ENCODE measurements around the gene INTS12.

INTS12 gene

DNA sequence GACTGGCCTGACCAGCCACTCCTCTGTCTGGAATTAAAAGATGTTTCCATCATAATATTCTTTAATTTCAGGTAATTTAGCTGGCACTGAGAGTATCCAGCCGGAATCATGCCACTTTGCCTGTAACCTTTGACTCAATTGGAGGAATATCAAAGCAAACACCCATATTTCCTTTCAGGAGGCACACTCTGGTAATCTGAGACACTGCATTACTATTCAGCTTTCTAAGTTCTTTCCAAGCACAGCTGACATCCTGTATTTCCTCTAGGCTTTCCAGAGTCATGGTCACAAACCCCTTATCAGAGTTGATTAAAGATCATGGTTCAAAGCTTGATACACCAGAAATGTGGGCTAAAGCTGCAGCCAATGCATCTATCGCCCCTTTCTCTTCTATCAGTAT is 29.3 kb downstream of the INTS12 start:
- no peak for DNase-seq

DNA sequence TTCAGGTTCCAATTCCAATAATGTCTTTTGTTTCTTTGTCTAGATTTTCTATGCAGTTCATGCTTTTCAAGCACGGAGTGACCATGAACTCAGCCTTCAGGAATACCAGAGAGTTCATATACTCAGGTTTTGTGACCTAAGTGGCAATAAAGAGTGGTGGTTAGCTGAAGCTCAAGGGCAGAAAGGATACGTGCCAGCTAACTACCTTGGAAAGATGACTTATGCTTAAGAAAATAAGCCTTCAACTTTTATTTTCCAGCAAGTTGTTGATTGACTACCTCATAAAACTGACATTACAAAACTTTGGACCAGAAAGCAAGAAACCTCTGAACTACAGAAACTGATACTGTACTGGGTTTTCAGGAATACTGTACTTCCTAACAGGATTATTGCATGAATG is 30.8 kb downstream of the INTS12 start:
- no peak for DNase-seq

DNA sequence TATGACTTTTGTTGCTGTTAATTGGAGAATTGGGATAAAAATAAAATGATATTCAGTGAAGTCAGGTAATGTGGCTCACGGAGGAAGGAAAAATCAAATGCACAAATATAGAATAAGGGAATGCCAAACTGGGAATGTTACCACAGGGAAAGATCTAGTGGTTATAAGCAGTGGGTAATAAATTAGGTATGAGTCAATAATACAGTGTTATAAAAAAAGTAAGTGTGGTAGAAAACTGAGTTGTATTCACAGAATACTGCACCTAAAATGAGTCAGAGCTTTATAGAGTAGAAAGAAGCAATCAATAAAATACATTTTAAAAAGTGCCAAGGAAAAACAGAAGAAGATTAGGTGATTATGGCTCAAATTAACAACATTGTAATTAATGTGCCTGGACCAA is 34.5 kb downstream of the INTS12 start:
- DNase-seq = no peak

DNA sequence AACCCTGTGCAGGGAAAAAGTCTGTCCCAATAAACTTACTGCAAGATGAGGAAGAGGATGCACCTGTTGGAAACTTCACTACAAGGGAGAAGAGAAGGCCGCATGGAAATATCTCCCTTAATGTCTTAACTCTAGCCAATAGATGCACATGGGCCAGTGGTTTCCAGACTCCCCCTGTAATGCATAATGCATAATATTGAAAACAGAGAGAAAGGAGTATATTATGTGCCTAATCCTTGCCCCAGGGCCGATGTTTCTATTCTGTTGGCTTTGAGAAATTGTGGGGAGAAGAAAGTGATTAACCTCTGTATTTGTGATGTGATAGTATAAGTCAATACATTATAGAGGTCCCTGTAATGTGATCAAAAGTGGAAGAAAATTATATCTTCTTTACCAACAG is 37.2 kb downstream of the INTS12 start:
- no peak for DNase-seq

- DNase-seq = no peak
These were observed 37.8 kb downstream of the INTS12 start for GRCh38 chr4:105670684-105671083.

- no peak for DNase-seq
These were observed 41.8 kb downstream of the INTS12 start for GRCh38 chr4:105666693-105667092.

- no peak for DNase-seq
These were observed 45.4 kb downstream of the INTS12 start for GRCh38 chr4:105662935-105663675.

DNA sequence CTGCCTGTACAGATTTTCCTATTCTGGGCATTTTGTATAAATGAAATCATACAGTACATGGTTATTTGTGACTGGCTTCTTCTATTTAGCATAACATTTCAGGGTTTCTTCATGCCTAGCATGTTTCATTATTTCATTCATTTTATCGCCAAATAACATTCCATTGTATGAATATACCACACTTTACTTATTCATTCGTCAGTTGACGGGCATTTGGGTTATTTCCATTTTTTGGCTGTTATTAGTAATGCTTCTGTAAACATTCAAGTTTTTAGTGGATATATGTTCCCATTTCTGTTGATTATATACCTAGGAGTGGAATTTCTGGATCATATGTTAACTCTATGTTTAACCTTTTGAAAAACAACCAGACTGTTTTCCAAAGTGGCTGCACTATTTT is 47.5 kb downstream of the INTS12 start:
- DNase-seq = no peak

- no peak for DNase-seq
These were observed 49.3 kb downstream of the INTS12 start for GRCh38 chr4:105659190-105659589.

- DNase-seq = no peak
These were observed 51.2 kb downstream of the INTS12 start for GRCh38 chr4:105657117-105657765.

DNA sequence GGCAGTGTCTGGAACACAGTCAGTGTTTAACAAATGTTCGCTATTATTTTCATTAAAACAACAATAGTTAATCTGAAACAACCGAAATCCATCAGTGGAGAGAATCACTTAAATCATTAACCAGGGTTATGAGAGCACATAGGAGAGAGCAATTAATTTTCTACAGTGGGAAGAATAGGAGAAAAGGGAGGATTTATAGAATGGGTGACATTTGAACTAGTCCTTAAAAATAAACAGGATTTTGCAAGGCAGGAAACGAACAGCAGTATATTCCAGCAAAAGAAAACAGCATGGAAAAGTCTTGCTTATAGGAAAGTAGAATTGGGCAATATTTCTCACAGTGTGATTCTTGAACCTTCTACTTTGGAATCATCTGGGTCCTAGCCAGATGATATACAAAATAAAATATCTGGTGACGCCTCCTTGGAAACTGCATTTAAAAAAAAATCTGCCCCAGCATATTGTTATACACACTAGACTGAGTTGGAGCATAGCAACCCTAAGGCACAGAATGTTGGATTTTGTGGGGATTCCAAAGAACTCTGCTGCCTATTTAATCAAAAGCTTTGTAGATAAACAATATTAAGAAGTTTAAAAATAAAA is 56.1 kb downstream of the INTS12 start:
- no peak for DNase-seq

DNA sequence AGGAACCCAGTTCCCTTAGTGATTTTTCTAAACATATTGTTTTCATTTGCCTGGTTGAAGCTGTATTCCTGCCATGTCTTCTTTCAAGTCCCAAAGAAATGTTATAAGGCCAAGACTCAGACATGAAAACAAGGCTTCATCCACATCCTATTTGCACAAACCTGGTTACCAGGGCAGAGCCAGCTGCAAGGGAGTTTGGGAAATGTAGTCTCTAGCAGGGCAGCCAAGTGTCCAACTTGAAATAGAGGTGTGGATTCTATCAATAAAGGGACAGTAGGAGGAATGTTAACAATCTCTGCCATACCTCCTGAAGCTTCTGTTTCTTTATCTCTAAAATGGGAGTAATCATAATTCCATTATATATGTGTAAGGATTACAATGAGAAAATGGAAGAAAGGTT is 56.6 kb downstream of the INTS12 start:
- no peak for DNase-seq

DNA sequence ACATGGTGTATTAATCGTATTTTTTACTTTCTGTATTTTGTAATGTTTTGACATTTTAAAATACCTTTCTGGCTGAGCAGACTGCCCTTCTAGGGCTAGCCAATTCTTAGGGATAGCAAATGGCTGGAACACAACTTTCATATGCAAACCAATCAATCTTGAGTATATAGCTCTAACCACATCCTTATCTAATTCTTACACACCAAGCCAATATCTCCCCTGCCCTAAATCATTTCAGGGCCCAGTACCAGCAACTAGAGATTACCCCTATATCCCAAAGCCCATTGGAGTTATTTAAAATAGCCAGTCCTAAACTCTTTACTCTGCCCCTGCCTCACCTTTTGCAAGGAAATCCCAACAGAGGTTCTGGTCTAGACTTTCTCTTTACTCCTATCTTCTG is 58.3 kb downstream of the INTS12 start:
- DNase-seq = no peak

- DNase-seq = no peak
These were observed 63.0 kb downstream of the INTS12 start for GRCh38 chr4:105645440-105645839.

DNA sequence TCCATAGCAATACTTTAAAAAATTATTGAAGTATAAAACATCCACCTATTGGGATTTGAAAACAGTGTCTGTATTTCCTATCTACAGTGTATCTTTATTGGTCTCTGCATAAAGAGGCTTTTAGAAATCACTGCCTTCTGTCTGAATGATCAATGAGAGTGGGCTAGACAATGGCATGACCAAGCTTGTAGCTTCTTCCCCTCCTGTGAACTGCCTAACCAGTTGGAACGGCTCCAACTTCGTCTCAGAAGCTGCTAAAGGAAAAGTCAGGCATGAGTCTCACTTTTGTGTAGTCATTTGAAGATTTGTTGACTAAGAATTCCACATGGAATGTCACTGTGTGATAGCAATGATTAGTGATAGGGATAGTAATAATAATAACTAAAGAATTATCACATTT is 64.2 kb downstream of the INTS12 start:
- DNase-seq = no peak

DNA sequence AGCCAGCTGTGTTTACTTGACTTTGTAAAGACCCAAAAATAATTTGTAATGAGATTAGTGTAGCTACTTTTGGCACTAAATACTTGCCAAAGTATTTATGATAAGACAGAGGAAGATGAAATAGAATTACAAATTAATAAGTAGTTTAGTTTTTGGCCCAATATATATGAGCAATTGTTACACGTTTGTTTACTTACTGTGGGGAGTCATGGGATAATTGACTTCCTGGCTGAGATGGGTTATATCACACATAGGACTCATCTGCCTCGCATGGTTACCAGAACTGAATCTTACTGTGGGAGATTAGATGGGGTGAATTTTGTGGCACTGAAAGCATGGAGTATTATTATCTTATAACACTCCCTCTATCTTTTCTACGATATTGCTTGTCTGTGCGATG is 66.6 kb downstream of the INTS12 start:
- DNase-seq = no peak

- peak; percentile 20 for DNase-seq
These were observed 70.9 kb downstream of the INTS12 start for GRCh38 chr4:105637408-105638176.

DNA sequence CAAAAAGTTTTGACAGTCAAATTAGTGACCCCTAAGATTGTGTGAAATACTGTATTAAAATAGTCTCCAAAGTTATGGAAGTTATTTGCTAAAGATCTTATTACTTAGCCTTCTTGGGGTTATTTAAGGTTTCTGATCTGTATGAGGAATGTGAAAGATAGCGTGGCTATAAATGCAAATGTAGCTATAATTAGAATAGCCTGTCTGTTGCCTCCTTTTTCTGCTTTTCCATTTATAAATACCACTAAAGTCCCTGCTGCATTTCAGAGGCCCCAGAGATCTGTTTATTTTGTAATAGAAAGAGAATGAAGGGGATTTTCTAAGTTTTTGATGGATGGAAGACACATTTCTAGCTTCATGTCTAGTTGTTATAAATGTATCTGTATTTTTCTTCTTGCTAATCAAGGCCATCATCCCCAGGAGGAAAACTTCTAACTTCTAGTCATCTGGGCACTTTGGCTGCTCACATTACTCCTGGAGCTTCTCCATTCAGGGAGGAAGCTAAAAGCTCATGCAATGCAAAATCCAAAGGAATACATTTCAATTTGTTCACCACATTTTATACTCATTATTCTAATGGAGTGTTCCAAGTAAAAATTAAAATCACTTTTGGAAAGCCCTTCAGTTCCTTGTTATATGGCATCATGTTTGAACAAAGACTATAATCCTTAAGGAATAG is 73.9 kb downstream of the INTS12 start:
- no peak for DNase-seq

DNA sequence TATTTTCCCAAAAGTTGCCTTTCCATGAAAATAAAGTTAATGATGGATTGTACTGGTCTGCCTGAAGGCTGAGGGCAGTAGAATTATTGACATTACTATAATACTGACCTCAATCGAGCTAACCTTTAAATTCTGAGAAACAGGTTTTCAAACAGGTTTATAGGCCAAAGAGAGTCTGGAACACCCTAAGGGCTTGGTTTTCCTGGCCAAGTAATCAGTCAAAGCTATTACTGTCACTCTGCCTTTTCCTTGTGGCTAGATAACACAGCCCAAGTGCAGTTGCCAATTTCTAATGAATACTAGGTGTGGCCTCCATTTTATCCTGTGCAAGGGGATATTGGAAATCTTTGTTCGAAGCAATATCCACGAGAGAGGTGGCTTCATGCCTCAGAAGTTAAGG is 75.2 kb downstream of the INTS12 start:
- DNase-seq = no peak
